ENCODE data around the gene SNAPC4. TPM values are rescaled to one million over a fixed set of nuclear protein-coding genes. Genes with fewer than 3 reads are reported as not detected.

SNAPC4 gene
- total and polyA plus RNA-seq, 9 of the 15 experiments (the other 6 are each of a cell fraction or from before 2014, with no cell fraction given) = 0.21 to 21.8 (median 8.8) TPM

- TF ChIP-seq VEZF1 (CRISPR knock-in tag; IDR thresholded peaks at IDR 0.05) = peak; percentile 75
- peak; percentile 66 for TF ChIP-seq EGR1 (conservative IDR thresholded peaks at IDR 0.05)
- TF ChIP-seq USF1 (CRISPR knock-in tag; IDR thresholded peaks at IDR 0.05) = peak; percentile 84
- peak; percentile 28; the same call in 1 of the 2 replicates for TF ChIP-seq GATAD2A (IDR thresholded peaks at IDR 0.05)
- TF ChIP-seq ZNF785 (CRISPR knock-in tag; IDR thresholded peaks at IDR 0.05) = no peak
- TF ChIP-seq ZMIZ1 (IDR thresholded peaks at IDR 0.05; ENCODE audit: low read depth in 2 of 2, low read length in 2 of 2) = peak in 1 of 2 experiments; percentile 28; a peak in 1 of 4 replicates
- peak; percentile 96 for TF ChIP-seq ZNF511 (CRISPR knock-in tag; IDR thresholded peaks at IDR 0.05)
- no peak; the same call in 1 of the 2 replicates for TF ChIP-seq MYNN (IDR thresholded peaks at IDR 0.05)
- no peak for TF ChIP-seq MYNN (CRISPR knock-in tag; IDR thresholded peaks at IDR 0.05)
- TF ChIP-seq LARP7 (IDR thresholded peaks at IDR 0.05) = no peak
- 0 out of 2 replicates have a peak, but pooled peaks have one; percentile 17 for TF ChIP-seq NFIC (IDR thresholded peaks at IDR 0.05)
- TF ChIP-seq ILF3 (IDR thresholded peaks at IDR 0.05; ENCODE audit: borderline replicate concordance) = 0 out of 2 replicates have a peak, but pooled peaks have one; percentile 13
- no peak; a peak in 1 of 4 replicates for TF ChIP-seq CSDE1 (IDR thresholded peaks at IDR 0.05)
- TF ChIP-seq CREB5 (CRISPR knock-in tag; IDR thresholded peaks at IDR 0.05) = no peak
- peak; percentile 38; the same call in 1 of the 2 replicates for TF ChIP-seq NR4A1 (CRISPR knock-in tag; IDR thresholded peaks at IDR 0.05)
- TF ChIP-seq NR4A1 (tag; IDR thresholded peaks at IDR 0.05) = peak; percentile 88
- peak; percentile 90 for TF ChIP-seq POU5F1 (IDR thresholded peaks at IDR 0.05; ENCODE audit: borderline replicate concordance, low read depth, low read length, partially characterized antibody)
- peak; percentile 86; the same call in 1 of the 2 replicates for TF ChIP-seq KLF1 (tag; IDR thresholded peaks at IDR 0.05)
- no peak for TF ChIP-seq ZNF707 (CRISPR knock-in tag; conservative IDR thresholded peaks at IDR 0.05)
Observed at GRCh38 chr9:136363106-136363948, 36.6 kb downstream of the SNAPC4 start, which contains the start of gene DNLZ (continued).
